H1 (cell line): Measurements from ENCODE around the gene PYGB. TPM values are rescaled to one million over a fixed set of nuclear protein-coding genes. Genes with fewer than 3 reads are reported as not detected.

Source experiments
- CTCF ChIA-PET: fragments of 300-600 bp; sonication (Branson Sonifier 250); formaldehyde crosslinking; loops from one replicate; lab custom pipeline; 2021; ENCODE audit not compliant: partially characterized antibody; lab: Charles Lee
- POLR2A ChIA-PET: fragments of 300-600 bp; sonication (Branson Sonifier 250); formaldehyde crosslinking; loops from one replicate; lab custom pipeline; 2021; ENCODE audit warnings: inconsistent platforms; ENCODE audit not compliant: partially characterized antibody; lab: Charles Lee
- DNase-seq, 2 experiments: peaks; one replicate each; pipeline versions ENCODE4 v3.0.0 to v3.0.0-alpha.2; 2010 to 2022; ENCODE audit warnings: low spot score in 2 of 2, low read depth in 1 of 2, mixed read lengths in 1 of 2
- FAIRE-seq: peaks from 2 replicates; lab custom pipeline; 2011; peaks lifted over from hg19 to GRCh38; lab: Jason Lieb, UNC
- H2AFZ ChIP-seq: 2 replicates; pipeline ENCODE4 v1.8.1; 2012; ENCODE audit warnings: low read length, inconsistent platforms
- H2AK5ac ChIP-seq: 2 replicates; pipeline ENCODE4 v1.6.1; 2013; ENCODE audit warnings: low read depth, low read length
- H2BK120ac ChIP-seq: replicated peaks from 2 replicates; pipeline ENCODE3; 2013; ENCODE audit warnings: low read depth, low read length, inconsistent platforms
- H2BK12ac ChIP-seq: 2 replicates; pipeline ENCODE4 v1.6.1; 2013; ENCODE audit warnings: low read depth, low read length
- H2BK15ac ChIP-seq: 2 replicates; pipeline ENCODE4 v1.6.1; 2013; ENCODE audit warnings: low read length
- H2BK20ac ChIP-seq: 2 replicates; pipeline ENCODE4 v1.6.1; 2013; ENCODE audit warnings: low read length
- H2BK5ac ChIP-seq: 2 replicates; pipeline ENCODE4 v1.6.1; 2013; ENCODE audit warnings: low read depth, low read length
- H3K14ac ChIP-seq: 2 replicates; pipeline ENCODE4 v1.6.1; 2013; ENCODE audit warnings: inconsistent platforms; ENCODE audit not compliant: insufficient read length
- H3K18ac ChIP-seq: 2 replicates; pipeline ENCODE4 v1.6.1; 2013; ENCODE audit warnings: low read length; ENCODE audit errors: extremely low read depth
- H3K23ac ChIP-seq: 2 replicates; pipeline ENCODE4 v1.6.1; 2013; ENCODE audit warnings: inconsistent platforms; ENCODE audit not compliant: insufficient read length
- H3K23me2 ChIP-seq: 2 replicates; pipeline ENCODE4 v1.6.1; 2013; ENCODE audit warnings: low read depth, low read length
- H3K27ac ChIP-seq: 2 replicates; pipeline ENCODE4 v1.6.1; 2011; ENCODE audit warnings: low read depth, low read length, inconsistent platforms
- H3K27me3 ChIP-seq, 4 experiments: replicated peaks in 1 of 4; 1 replicate in 1 of 4; 2 replicates in 3 of 4; pipeline versions ENCODE4 v1.6.1 to v1.8.1; 2011 to 2013; ENCODE audit warnings: low read length in 3 of 4, mild to moderate bottlenecking in 3 of 4, inconsistent platforms in 2 of 4, mixed read lengths in 2 of 4, moderate library complexity in 1 of 4; ENCODE audit not compliant: control insufficient read depth in 3 of 4, insufficient read depth in 3 of 4; ENCODE audit errors: extremely low read depth in 1 of 4
- H3K36me3 ChIP-seq, 4 experiments: 2 replicates each; pipeline versions ENCODE4 v1.6.1 to v1.8.1; 2011 to 2013; ENCODE audit warnings: mild to moderate bottlenecking in 4 of 4, low read length in 3 of 4, moderate library complexity in 2 of 4, control low read depth in 1 of 4, inconsistent platforms in 1 of 4; ENCODE audit not compliant: insufficient read depth in 4 of 4, control insufficient read depth in 2 of 4
- H3K4ac ChIP-seq: replicated peaks from 2 replicates; pipeline ENCODE3; 2013; ENCODE audit warnings: low read length, low read depth, mixed read lengths, inconsistent platforms; ENCODE audit not compliant: insufficient read length
- H3K4me1 ChIP-seq, 4 experiments: replicated peaks in 1 of 4; 1 replicate in 1 of 4; 2 replicates in 3 of 4; pipeline versions ENCODE4 v1.6.1 to v1.8.1; 2011 to 2013; ENCODE audit warnings: low read length in 3 of 4, inconsistent platforms in 2 of 4, mixed read lengths in 1 of 4; ENCODE audit not compliant: insufficient read depth in 4 of 4, control insufficient read depth in 3 of 4
- H3K4me2 ChIP-seq, 2 experiments: 2 replicates each; pipeline versions ENCODE4 v1.6.1 to v1.8.1; 2011 to 2013; ENCODE audit warnings: low read depth in 2 of 2, low read length in 2 of 2, control low read depth in 1 of 2, inconsistent platforms in 1 of 2, mild to moderate bottlenecking in 1 of 2; ENCODE audit not compliant: insufficient read depth in 1 of 2
- H3K4me3 ChIP-seq, 4 experiments: fragments of 200-600, 300-600 bp in 1 of 4; sonication (generic), shearing (Covaris generic), sonication (Bioruptor Twin) in 1 of 4; 2 replicates each; pipeline versions ENCODE4 v1.5.1 to v1.8.1; 2011 to 2016; ENCODE audit warnings: low read length in 4 of 4, low read depth in 3 of 4, control low read depth in 2 of 4, inconsistent platforms in 2 of 4, mild to moderate bottlenecking in 2 of 4, mixed read lengths in 1 of 4, moderate library complexity in 1 of 4; ENCODE audit not compliant: insufficient read depth in 2 of 4; ENCODE audit errors: extremely low read depth in 1 of 4
- H3K56ac ChIP-seq: replicated peaks from 2 replicates; pipeline ENCODE3; 2013; ENCODE audit warnings: low read depth, mild to moderate bottlenecking, mixed read lengths, low read length, inconsistent platforms; ENCODE audit not compliant: insufficient read length
- H3K79me1 ChIP-seq: 2 replicates; pipeline ENCODE4 v1.6.1; 2013; ENCODE audit warnings: low read depth, low read length, control low read depth
- H3K79me2 ChIP-seq, 2 experiments: 2 replicates each; pipeline versions ENCODE4 v1.6.1 to v1.8.1; 2012 to 2013; ENCODE audit warnings: low read length in 2 of 2, mild to moderate bottlenecking in 2 of 2, inconsistent platforms in 1 of 2; ENCODE audit not compliant: insufficient read depth in 2 of 2, control insufficient read depth in 1 of 2
- H3K9ac ChIP-seq, 4 experiments: replicated peaks in 1 of 4; 1 replicate in 1 of 4; 2 replicates in 3 of 4; pipeline versions ENCODE4 v1.6.1 to v1.8.1; 2011 to 2013; ENCODE audit warnings: low read depth in 3 of 4, low read length in 3 of 4, control low read depth in 2 of 4, mild to moderate bottlenecking in 2 of 4, moderate library complexity in 2 of 4, inconsistent platforms in 1 of 4; ENCODE audit errors: extremely low read depth in 1 of 4
- H3K9me3 ChIP-seq, 2 experiments: 2 replicates each; pipeline versions ENCODE4 v1.6.1 to v1.8.1; 2012 to 2013; ENCODE audit warnings: mild to moderate bottlenecking in 2 of 2, moderate library complexity in 2 of 2, control low read depth in 1 of 2, inconsistent platforms in 1 of 2, low read depth in 1 of 2, low read length in 1 of 2, mixed read lengths in 1 of 2; ENCODE audit not compliant: insufficient read depth in 2 of 2
- H4K20me1 ChIP-seq, 2 experiments: replicated peaks in 1 of 2; 2 replicates each; pipeline versions ENCODE3 to v1.8.1; 2011 to 2013; ENCODE audit warnings: inconsistent platforms in 2 of 2, low read length in 2 of 2, mild to moderate bottlenecking in 1 of 2; ENCODE audit not compliant: insufficient read depth in 2 of 2, control insufficient read depth in 1 of 2
- H4K5ac ChIP-seq: 2 replicates; pipeline ENCODE4 v1.6.1; 2013; ENCODE audit warnings: low read length, low read depth, mixed read lengths, inconsistent platforms; ENCODE audit not compliant: insufficient read length
- H4K8ac ChIP-seq: 2 replicates; pipeline ENCODE4 v1.8.0; 2013; ENCODE audit warnings: mild to moderate bottlenecking, moderate library complexity, low read length, inconsistent platforms; ENCODE audit not compliant: insufficient read depth; ENCODE audit errors: extremely low read depth
- H4K91ac ChIP-seq: replicated peaks from 2 replicates; pipeline ENCODE3; 2013; ENCODE audit warnings: low read length, mixed read lengths, inconsistent platforms; ENCODE audit not compliant: insufficient read length
- BACH1 ChIP-seq: IDR thresholded peaks from 2 replicates; pipeline ENCODE4 v1.6.1; 2012; ENCODE audit warnings: low read length, improper control_type of control experiment
- BCL11A ChIP-seq, 2 experiments: IDR thresholded peaks; one replicate each; pipeline ENCODE4 v1.6.1; 2011; ENCODE audit warnings: low read depth in 2 of 2, low read length in 2 of 2, mild to moderate bottlenecking in 2 of 2
- CHD1 ChIP-seq: IDR thresholded peaks from 2 replicates; pipeline ENCODE4 v1.6.1; 2012; ENCODE audit warnings: low read depth, low read length, improper control_type of control experiment
- KDM1A ChIP-seq: fragments of 200-600, 300-600 bp; sonication (generic); IDR thresholded peaks from 2 replicates; pipeline ENCODE4 v1.7.1; 2016; ENCODE audit warnings: mild to moderate bottlenecking, low read length, borderline replicate concordance
- RAD21 ChIP-seq, 2 experiments: IDR thresholded peaks in 1 of 2; conservative IDR thresholded peaks in 1 of 2; 2 replicates each; pipeline ENCODE4 v1.6.1; 2011; ENCODE audit warnings: low read depth in 2 of 2, low read length in 2 of 2, improper control_type of control experiment in 1 of 2, inconsistent platforms in 1 of 2, mild to moderate bottlenecking in 1 of 2, moderate library complexity in 1 of 2
- WGBS, 2 experiments: shearing (Covaris generic) in 1 of 2; methylation state at CpG; one replicate each; pipeline versions ENCODE4 v1.1.6 to v1.1.7; 2013 to 2015; ENCODE audit warnings: low lambda C conversion rate in 2 of 2, mixed read lengths in 2 of 2, inconsistent platforms in 1 of 2, low coverage in 1 of 2, missing lambda C conversion rate in 1 of 2; ENCODE audit not compliant: insufficient replicate concordance in 2 of 2, insufficient coverage in 1 of 2, insufficient read length in 1 of 2; ENCODE audit errors: extremely low coverage in 1 of 2, missing lambda C conversion rate in 1 of 2; 5-methylcytosine and 5-hydroxymethylcytosine counted together
- polyA plus RNA-seq, 7 experiments: library from polyadenylated mRNA; depleted of rRNA in 3 of 7; stranded (reverse) in 5 of 7; unstranded in 2 of 7; fragments of >200 nt in 5 of 7; fragments of 200-250 nt in 2 of 7; gene quantifications; 1 replicate in 5 of 7; 2 replicates in 1 of 7; 4 replicates in 1 of 7; pipeline versions ENCODE4 v1.2.1 to v1.2.3, GENCODE V29; 2011 to 2013; ENCODE audit warnings: missing spikeins in 2 of 7, mixed read lengths in 2 of 7
- total RNA-seq: library from RNA; stranded (reverse); fragmentation: NEBNext Ultra II Directional; extraction: Animal tissue kit (Norgen Biotek cat#: 25700); gene quantifications from 2 replicates; pipeline ENCODE4 v1.2.1, GENCODE V29; 2021

The PYGB gene
- total and polyA plus RNA-seq, 2 of the 8 experiments (the other 6 are each of a cell fraction or from before 2014, with no cell fraction given), result 26.6 to 56.0 TPM

DNA sequence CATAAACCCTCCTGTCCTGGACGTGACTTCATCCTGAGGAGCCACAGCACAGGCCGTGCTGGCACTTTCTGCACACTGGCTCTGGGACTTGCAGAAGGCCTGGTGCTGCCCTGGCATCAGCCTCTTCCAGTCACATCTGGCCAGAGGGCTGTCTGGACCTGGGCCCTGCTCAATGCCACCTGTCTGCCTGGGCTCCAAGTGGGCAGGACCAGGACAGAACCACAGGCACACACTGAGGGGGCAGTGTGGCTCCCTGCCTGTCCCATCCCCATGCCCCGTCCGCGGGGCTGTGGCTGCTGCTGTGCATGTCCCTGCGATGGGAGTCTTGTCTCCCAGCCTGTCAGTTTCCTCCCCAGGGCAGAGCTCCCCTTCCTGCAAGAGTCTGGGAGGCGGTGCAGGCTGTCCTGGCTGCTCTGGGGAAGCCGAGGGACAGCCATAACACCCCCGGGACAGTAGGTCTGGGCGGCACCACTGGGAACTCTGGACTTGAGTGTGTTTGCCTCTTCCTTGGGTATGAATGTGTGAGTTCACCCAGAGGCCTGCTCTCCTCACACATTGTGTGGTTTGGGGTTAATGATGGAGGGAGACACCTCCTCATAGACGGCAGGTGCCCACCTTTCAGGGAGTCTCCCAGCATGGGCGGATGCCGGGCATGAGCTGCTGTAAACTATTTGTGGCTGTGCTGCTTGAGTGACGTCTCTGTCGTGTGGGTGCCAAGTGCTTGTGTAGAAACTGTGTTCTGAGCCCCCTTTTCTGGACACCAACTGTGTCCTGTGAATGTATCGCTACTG is 22.0 kb upstream of the PYGB start:
- H3K9ac ChIP-seq, result no peak overlapping the region
- no peaks in the 10 kb centered on the region for H3K79me1 ChIP-seq
- H3K18ac ChIP-seq, result no peak overlapping the region
- H3K4me1 ChIP-seq, result peaks cover 0 to 5% (median 2%) of the 10 kb centered on the region in 4 experiments; a peak in 2 of 7 replicates
- peaks cover 0 to 3% of the 10 kb centered on the region in 2 experiments for H4K20me1 ChIP-seq
- H2BK12ac ChIP-seq, result no peak overlapping the region
- no peak overlapping the region for H2BK120ac ChIP-seq
- 0 out of 2 replicates have a peak overlapping the region, but pooled peaks have one; percentile 24 for H2BK5ac ChIP-seq
- no peak overlapping the region for H3K4me3 ChIP-seq
- H3K36me3 ChIP-seq, result no peaks in the 10 kb centered on the region; a peak in 1 of 8 replicates
- H4K91ac ChIP-seq, result no peak overlapping the region
- ChIA-PET CTCF (interaction anchor here (0.5 to 5.3 kb wide), 2 partner anchors 21 to 226 kb away, joined by 3 to 24 read pairs; partner anchors contain the start of gene PYGB), POLR2A (interaction anchor here (1.1 kb wide), 1 partner anchor 30 kb away, joined by 4 read pairs; no protein-coding TSS in a partner anchor)
- no peaks in the 10 kb centered on the region for H3K9me3 ChIP-seq
- H3K23me2 ChIP-seq, result no peaks in the 10 kb centered on the region
- no peak overlapping the region for H4K5ac ChIP-seq
- no peak for DNase-seq
- no peak overlapping the region for H2BK15ac ChIP-seq
- H3K79me2 ChIP-seq, result no peaks in the 10 kb centered on the region
- no peak overlapping the region for H3K23ac ChIP-seq
- H4K8ac ChIP-seq, result no peak overlapping the region
- H2AK5ac ChIP-seq, result no peak overlapping the region
- H3K27me3 ChIP-seq, result no peaks in the 10 kb centered on the region
- 92% methylated on average over 12 of the region's 16 CpGs; no CpG with 5 or more reads in 1 of the 2 experiments for WGBS, 2 experiments
- H2BK20ac ChIP-seq, result no peak overlapping the region
- H3K4ac ChIP-seq, result no peak overlapping the region
- H3K4me2 ChIP-seq, result no peak overlapping the region
- no peak for FAIRE-seq
- no peak overlapping the region for H3K14ac ChIP-seq
- no peak overlapping the region for H2AFZ ChIP-seq
- no peak for TF ChIP-seq KDM1A
- no peak for TF ChIP-seq RAD21 (IDR thresholded peaks at IDR 0.05 in 1 of 2, conservative IDR thresholded peaks at IDR 0.05 in 1 of 2; ENCODE audit: low read depth in 2 of 2, low read length in 2 of 2)
- no peak for TF ChIP-seq CHD1
- no peak for TF ChIP-seq BCL11A (IDR thresholded peaks at IDR 0.05; ENCODE audit: low read depth in 2 of 2, low read length in 2 of 2)
- no peak for TF ChIP-seq BACH1
- no peak overlapping the region for H3K56ac ChIP-seq
- H3K27ac ChIP-seq, result no peak overlapping the region
